A673 (cell line): ENCODE results near the gene WRAP53. TPM values are rescaled to one million over a fixed set of nuclear protein-coding genes. Genes with fewer than 3 reads are reported as not detected.

Experiments used
- BruUV-seq: library from RNA; stranded (reverse); fragments of 400-500 nt; replicated peaks from 2 replicates; lab custom pipeline; 2021; lab: Mats Ljungman, UMichigan
- CTCF ChIA-PET: fragments of 300-600 bp; sonication (Branson Sonifier 250); formaldehyde crosslinking; loops from one replicate; lab custom pipeline; 2022; ENCODE audit warnings: antibody characterized with exemption; lab: Charles Lee
- POLR2A ChIA-PET: fragments of 300-600 bp; sonication (Branson Sonifier 250); formaldehyde crosslinking; loops from one replicate; lab custom pipeline; 2022; ENCODE audit warnings: antibody characterized with exemption; ENCODE audit not compliant: low non-redundant PET; lab: Charles Lee
- DNase-seq: peaks from one replicate; pipeline ENCODE4 v3.0.0-alpha.2; 2015; ENCODE audit warnings: low spot score
- H3K27ac ChIP-seq: fragments of 200-600 bp; sonication (generic); 2 replicates; pipeline ENCODE4 v1.5.1; 2016; ENCODE audit warnings: mixed run types, low read depth, mild to moderate bottlenecking, mixed read lengths, antibody characterized with exemption, low read length; ENCODE audit not compliant: poor library complexity, severe bottlenecking
- H3K27me3 ChIP-seq: fragments of 200-600 bp; sonication (generic); replicated peaks from 2 replicates; pipeline ENCODE4 v1.6.1; 2017; ENCODE audit warnings: mixed run types, low read depth, mild to moderate bottlenecking, mixed read lengths, antibody characterized with exemption, low read length; ENCODE audit not compliant: insufficient read depth, poor library complexity
- H3K36me3 ChIP-seq: fragments of 200-600 bp; sonication (generic); 2 replicates; pipeline ENCODE4 v1.6.1; 2016; ENCODE audit warnings: mixed run types, mild to moderate bottlenecking, mixed read lengths, antibody characterized with exemption, low read length; ENCODE audit not compliant: insufficient read depth, poor library complexity, severe bottlenecking
- H3K4me1 ChIP-seq: fragments of 200-600 bp; sonication (generic); 2 replicates; pipeline ENCODE4 v1.6.1; 2017; ENCODE audit warnings: mixed run types, mild to moderate bottlenecking, mixed read lengths, antibody characterized with exemption, low read length; ENCODE audit not compliant: insufficient read depth, poor library complexity, severe bottlenecking
- H3K4me3 ChIP-seq: fragments of 200-600 bp; sonication (generic); 2 replicates; pipeline ENCODE4 v1.5.1; 2016; ENCODE audit warnings: low read depth, mixed run types, mild to moderate bottlenecking, mixed read lengths, low read length; ENCODE audit not compliant: poor library complexity, severe bottlenecking
- H3K9me3 ChIP-seq: fragments of 200-600 bp; sonication (generic); 2 replicates; pipeline ENCODE4 v1.6.1; 2016; ENCODE audit warnings: mixed run types, low read depth, mild to moderate bottlenecking, mixed read lengths, antibody characterized with exemption, low read length; ENCODE audit not compliant: poor library complexity, severe bottlenecking
- CTCF ChIP-seq: fragments of 300-800, 200-600 bp; sonication (generic); conservative IDR thresholded peaks from 2 replicates; pipeline ENCODE4 v1.5.1; 2017; ENCODE audit warnings: low read depth, mild to moderate bottlenecking, antibody characterized with exemption, low read length, moderate library complexity, mixed read lengths
- EZH2 ChIP-seq: fragments of 200-600 bp; sonication (generic); IDR thresholded peaks from 2 replicates; pipeline ENCODE4 v1.6.1; 2017; ENCODE audit warnings: borderline replicate concordance, low read depth, mild to moderate bottlenecking, mixed read lengths, antibody characterized with exemption, low read length; ENCODE audit not compliant: poor library complexity, severe bottlenecking
- intact Hi-C: fragments of 100-400 bp; cut with micrococcal nuclease; formaldehyde crosslinking; loops from one replicate; pipeline ENCODE4 v1.10.0; 2022; ENCODE audit not compliant: unreplicated experiment
- total RNA-seq: library from RNA; stranded (reverse); gene quantifications from 2 replicates; pipeline ENCODE4 v1.2.3, GENCODE V29; 2021

Gene WRAP53
- total RNA-seq, 1 experiment from 2014 or later, result 42.2 TPM

DNA sequence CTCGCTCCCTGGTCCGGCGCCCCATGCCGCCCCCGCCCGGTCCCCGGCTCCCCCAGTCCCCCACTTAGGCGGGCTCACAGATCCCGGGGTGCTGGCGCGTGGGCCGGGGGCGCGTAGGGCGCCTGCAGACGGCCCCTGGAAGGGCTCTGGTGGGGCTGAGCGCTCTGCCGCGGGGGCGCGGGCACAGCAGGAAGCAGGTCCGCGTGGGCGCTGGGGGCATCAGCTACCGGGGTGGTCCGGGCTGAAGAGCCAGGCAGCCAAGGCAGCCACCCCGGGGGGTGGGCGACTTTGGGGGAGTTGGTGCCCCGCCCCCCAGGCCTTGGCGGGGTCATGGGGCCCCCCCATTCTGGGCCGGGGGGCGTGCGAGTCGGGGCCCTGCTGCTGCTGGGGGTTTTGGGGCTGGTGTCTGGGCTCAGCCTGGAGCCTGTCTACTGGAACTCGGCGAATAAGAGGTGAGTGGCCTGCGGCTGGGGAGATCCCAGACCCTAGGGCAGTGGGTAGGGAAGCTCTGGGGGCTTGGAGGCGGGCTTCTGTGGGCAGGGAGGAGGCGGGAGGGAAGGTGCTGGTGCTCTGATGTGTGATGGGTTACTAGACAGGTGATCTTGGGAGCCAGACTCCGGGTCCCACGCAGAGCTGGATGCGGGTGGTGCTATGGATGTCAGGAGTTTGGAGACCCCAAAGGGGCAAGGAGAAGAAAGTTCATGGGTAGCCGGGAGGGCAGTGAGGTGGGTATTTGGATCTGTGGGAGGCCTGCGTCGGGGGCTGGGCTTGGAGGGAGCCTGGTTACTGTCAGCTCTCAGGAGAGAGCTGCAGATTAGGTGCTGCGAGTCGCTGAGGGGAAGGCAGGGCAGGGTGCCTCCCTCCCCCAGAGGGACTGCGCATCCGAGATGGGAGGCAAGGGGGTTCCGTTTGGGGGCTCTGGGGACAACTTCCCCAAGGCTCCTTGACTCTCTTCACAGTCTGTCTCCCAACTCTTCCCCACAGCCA, 17.3 kb downstream of the WRAP53 start:
- POLR2A ChIA-PET, result interaction anchor here (0.7 kb wide), 1 partner anchor 19 kb away, joined by 3 read pairs; no protein-coding TSS in a partner anchor
- intact Hi-C loops, result no loop called here
- no peak for TF ChIP-seq EZH2
- no peak for TF ChIP-seq CTCF
- Histone ChIP-seq H3K27me3 (no peaks in the 10 kb centered on the region), H3K4me3 (peak overlapping the region; percentile 78), H3K27ac (peak overlapping the region; percentile 59), H3K36me3 (peaks cover 6% of the 10 kb centered on the region), H3K9me3 (no peaks in the 10 kb centered on the region), H3K4me1 (peaks cover 32% of the 10 kb centered on the region)
- BruUV-seq, result no TSS peak
- CTCF ChIA-PET, result interaction anchor here (0.6 to 1.3 kb wide), 3 partner anchors 11 to 17 kb away, joined by 3 to 4 read pairs (median 4); partner anchors contain the start of gene WRAP53
- DNase-seq, result no peak

GRCh38 chr17:7706631-7707354, 18.5 kb downstream of the WRAP53 start:
- H3K27me3 ChIP-seq, result no peaks in the 10 kb centered on the region
- H3K36me3 ChIP-seq, result peaks cover 3% of the 10 kb centered on the region
- no peak overlapping the region for H3K4me3 ChIP-seq
- ChIA-PET CTCF (interaction anchor here (0.6 to 1.3 kb wide), 2 partner anchors 10 to 18 kb away, joined by 3 to 4 read pairs; partner anchors contain the start of gene WRAP53), POLR2A (interaction anchor here (0.5 kb wide), 1 partner anchor 10 kb away, joined by 3 read pairs; no protein-coding TSS in a partner anchor)
- no peaks in the 10 kb centered on the region for H3K9me3 ChIP-seq
- DNase-seq, result no peak
- no peak for TF ChIP-seq CTCF
- TF ChIP-seq EZH2, result no peak
- H3K27ac ChIP-seq, result no peak overlapping the region
- intact Hi-C loops, result no loop called here
- H3K4me1 ChIP-seq, result peaks cover 32% of the 10 kb centered on the region
- BruUV-seq, result no TSS peak

DNA sequence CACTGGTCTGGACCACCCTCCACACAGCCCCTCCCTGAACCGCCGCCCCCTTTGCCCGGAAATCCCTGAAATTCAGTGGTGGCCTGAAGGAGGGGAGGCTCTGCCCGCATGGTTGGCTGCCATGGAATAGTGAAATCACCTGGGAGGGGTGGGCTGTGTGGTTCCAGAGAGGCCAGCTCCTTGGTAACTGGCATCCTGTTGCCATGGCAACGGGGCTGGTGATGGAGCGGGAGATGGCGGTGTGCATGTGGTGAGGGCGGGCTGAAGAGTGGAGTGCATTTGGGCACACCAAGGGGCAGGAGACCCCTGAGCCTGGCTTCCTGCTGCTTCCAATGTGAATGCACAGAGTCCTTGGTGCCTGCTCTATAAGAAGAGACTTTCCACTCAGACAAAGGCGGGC, 19.2 kb downstream of the WRAP53 start:
- intact Hi-C loops, result no loop called here
- BruUV-seq, result no TSS peak
- Histone ChIP-seq H3K27ac (no peak overlapping the region), H3K36me3 (peaks cover 3% of the 10 kb centered on the region), H3K4me1 (peaks cover 32% of the 10 kb centered on the region), H3K27me3 (no peaks in the 10 kb centered on the region), H3K4me3 (no peak overlapping the region), H3K9me3 (no peaks in the 10 kb centered on the region)
- ChIA-PET CTCF (no interaction called here), POLR2A (no interaction called here)
- DNase-seq, result no peak
- TF ChIP-seq EZH2 (no peak), CTCF (no peak)
